Measurements from ENCODE around the gene COPZ1.
A peak's percentile ranks its signal among the peaks of the same experiment; 100 is the strongest.

The COPZ1 gene

GRCh38 chr12:54300225-54300731 is 24.7 kb upstream of the COPZ1 start:
- no peak for TF ChIP-seq CTCF (IDR thresholded peaks at IDR 0.05; ENCODE audit: low read depth, low read length)
- peak overlapping the region; percentile 43 for H3K4me3 ChIP-seq (ENCODE audit: low read depth, low read length)

GRCh38 chr12:54300732-54301427 is 24.1 kb upstream of the COPZ1 start, which contains the start of gene NFE2:
TSS of gene NFE2 (minus strand) at chr12:54301015. CDS start at chr12:54295248, 5,767 bp downstream.
- peak within 1 kb of the TSS; percentile 43 for H3K4me3 ChIP-seq (ENCODE audit: low read depth, low read length)

GRCh38 chr12:54301428-54302048 is 23.4 kb upstream of the COPZ1 start:
- no peak for TF ChIP-seq CTCF (IDR thresholded peaks at IDR 0.05; ENCODE audit: low read depth, low read length)
- no peak overlapping the region for H3K4me3 ChIP-seq (ENCODE audit: low read depth, low read length)

More at GRCh38 chr12:54300732-54301427, 24.1 kb upstream of the COPZ1 start, which contains the start of gene NFE2:
- TF ChIP-seq CTCF (IDR thresholded peaks at IDR 0.05; ENCODE audit: low read depth, low read length), result no peak

GRCh38 chr12:54303640-54304039 is 21.3 kb upstream of the COPZ1 start:
- no peak for TF ChIP-seq CTCF (IDR thresholded peaks at IDR 0.05; ENCODE audit: low read depth, low read length)
- H3K4me3 ChIP-seq (ENCODE audit: low read depth, low read length), result no peak overlapping the region

- no peak overlapping the region for H3K4me3 ChIP-seq (ENCODE audit: low read depth, low read length)
- TF ChIP-seq CTCF (IDR thresholded peaks at IDR 0.05; ENCODE audit: low read depth, low read length), result no peak
These were observed 20.6 kb upstream of the COPZ1 start for GRCh38 chr12:54304187-54304810.

- TF ChIP-seq CTCF (IDR thresholded peaks at IDR 0.05; ENCODE audit: low read depth, low read length), result no peak
- H3K4me3 ChIP-seq (ENCODE audit: low read depth, low read length), result no peak overlapping the region
These were observed 17.8 kb upstream of the COPZ1 start for GRCh38 chr12:54306925-54307741.
